ENCODE results near the gene BICC1.

- TF ChIP-seq EZH2 (IDR thresholded peaks at IDR 0.05) (no peak), CTCF (IDR thresholded peaks at IDR 0.05) (no peak), EZH2phosphoT487 (IDR thresholded peaks at IDR 0.05) (no peak)
Observed at GRCh38 chr10:58582045-58582444, 69.4 kb downstream of the BICC1 start.
